ENCODE measurements around the gene OTOGL.

Gene OTOGL

DNA sequence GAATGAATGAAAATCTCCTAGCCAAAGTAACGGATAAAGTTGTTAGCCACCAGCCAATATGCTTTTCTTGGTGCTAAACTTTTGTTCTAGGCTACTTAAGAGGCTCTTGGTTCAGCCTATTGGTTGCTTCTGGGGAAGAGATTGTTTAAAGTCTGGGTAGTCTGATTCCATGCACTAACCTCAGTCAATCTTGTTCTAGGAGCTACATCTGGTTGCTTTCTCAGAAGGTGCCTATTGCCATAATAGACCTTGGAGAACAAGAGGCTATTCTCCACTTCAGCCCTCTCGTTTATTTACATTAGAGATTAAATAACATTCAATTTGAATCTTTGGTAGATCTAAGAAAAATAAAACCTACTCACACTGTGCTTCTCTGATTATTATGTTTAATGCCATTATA, 40.8 kb upstream of the OTOGL start:
- TF ChIP-seq POLR2A (IDR thresholded peaks at IDR 0.05; ENCODE audit: extremely low read depth, insufficient read length) = no peak
- TF ChIP-seq, protein P1, sequence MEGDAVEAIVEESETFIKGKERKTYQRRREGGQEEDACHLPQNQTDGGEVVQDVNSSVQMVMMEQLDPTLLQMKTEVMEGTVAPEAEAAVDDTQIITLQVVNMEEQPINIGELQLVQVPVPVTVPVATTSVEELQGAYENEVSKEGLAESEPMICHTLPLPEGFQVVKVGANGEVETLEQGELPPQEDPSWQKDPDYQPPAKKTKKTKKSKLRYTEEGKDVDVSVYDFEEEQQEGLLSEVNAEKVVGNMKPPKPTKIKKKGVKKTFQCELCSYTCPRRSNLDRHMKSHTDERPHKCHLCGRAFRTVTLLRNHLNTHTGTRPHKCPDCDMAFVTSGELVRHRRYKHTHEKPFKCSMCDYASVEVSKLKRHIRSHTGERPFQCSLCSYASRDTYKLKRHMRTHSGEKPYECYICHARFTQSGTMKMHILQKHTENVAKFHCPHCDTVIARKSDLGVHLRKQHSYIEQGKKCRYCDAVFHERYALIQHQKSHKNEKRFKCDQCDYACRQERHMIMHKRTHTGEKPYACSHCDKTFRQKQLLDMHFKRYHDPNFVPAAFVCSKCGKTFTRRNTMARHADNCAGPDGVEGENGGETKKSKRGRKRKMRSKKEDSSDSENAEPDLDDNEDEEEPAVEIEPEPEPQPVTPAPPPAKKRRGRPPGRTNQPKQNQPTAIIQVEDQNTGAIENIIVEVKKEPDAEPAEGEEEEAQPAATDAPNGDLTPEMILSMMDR (IDR thresholded peaks at IDR 0.05; ENCODE audit: low read depth, low read length) = no peak
- TF ChIP-seq MYC (IDR thresholded peaks at IDR 0.05; ENCODE audit: low read depth, low read length) = no peak
- TF ChIP-seq, protein P2, sequence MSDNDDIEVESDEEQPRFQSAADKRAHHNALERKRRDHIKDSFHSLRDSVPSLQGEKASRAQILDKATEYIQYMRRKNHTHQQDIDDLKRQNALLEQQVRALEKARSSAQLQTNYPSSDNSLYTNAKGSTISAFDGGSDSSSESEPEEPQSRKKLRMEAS (IDR thresholded peaks at IDR 0.05; ENCODE audit: low read depth, low read length) = no peak

DNA sequence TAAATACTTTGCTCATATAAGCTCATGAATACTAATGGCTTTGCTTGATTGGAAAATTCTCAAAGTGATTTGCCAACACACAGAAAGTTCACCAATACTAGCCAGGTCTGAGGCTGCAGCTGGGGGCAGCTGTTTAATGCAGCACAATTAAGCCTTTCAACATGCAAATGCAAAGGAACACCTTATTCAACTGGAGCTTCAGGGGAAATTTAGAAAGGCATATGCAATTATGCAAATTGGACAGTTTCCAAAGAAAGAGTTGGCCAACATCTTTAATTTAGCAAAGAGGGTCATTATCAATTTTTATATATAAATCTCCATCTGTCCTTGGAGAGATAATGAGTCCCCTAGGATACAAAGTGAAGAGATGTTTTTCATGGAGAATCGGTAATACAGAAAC, 40.2 kb upstream of the OTOGL start:
- no peak for DNase-seq (ENCODE audit: low read depth)
- H3K4me3 ChIP-seq (ENCODE audit: low read depth, low read length) = no peak overlapping the region
- TF ChIP-seq, protein P2 (IDR thresholded peaks at IDR 0.05; ENCODE audit: low read depth, low read length) = no peak
- TF ChIP-seq POLR2A (IDR thresholded peaks at IDR 0.05; ENCODE audit: extremely low read depth, insufficient read length) (no peak), MYC (IDR thresholded peaks at IDR 0.05; ENCODE audit: low read depth, low read length) (no peak)
- TF ChIP-seq, protein P1 (IDR thresholded peaks at IDR 0.05; ENCODE audit: low read depth, low read length) = no peak

More for the DNA sequence above, 40.8 kb upstream of the OTOGL start:
- DNase-seq (ENCODE audit: low read depth) = no peak
- no peak overlapping the region for H3K4me3 ChIP-seq (ENCODE audit: low read depth, low read length)

DNA sequence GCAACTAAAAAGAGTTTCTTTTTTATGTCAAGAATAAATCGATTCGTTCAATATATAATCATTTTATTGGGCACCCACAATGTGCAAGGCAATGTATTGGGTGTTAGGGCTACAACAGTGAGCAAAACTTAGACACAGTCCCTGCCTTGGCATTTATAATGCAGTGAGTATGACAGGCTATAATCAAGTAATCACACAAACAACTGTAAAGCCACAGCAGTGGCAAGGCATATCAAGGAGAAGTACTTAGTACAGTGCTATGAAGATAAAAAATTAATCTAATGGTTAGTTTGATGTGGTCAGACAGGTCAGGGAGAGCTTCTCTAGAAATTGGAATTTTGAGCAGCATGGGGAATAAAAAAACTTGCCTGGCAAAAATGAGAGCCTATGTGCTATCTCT, 39.5 kb upstream of the OTOGL start:
- TF ChIP-seq MYC (IDR thresholded peaks at IDR 0.05; ENCODE audit: low read depth, low read length) (no peak), POLR2A (IDR thresholded peaks at IDR 0.05; ENCODE audit: extremely low read depth, insufficient read length) (no peak)
- TF ChIP-seq, protein P2 (IDR thresholded peaks at IDR 0.05; ENCODE audit: low read depth, low read length) = no peak
- TF ChIP-seq, protein P1 (IDR thresholded peaks at IDR 0.05; ENCODE audit: low read depth, low read length) = no peak
- DNase-seq (ENCODE audit: low read depth) = no peak
- no peak overlapping the region for H3K4me3 ChIP-seq (ENCODE audit: low read depth, low read length)

DNA sequence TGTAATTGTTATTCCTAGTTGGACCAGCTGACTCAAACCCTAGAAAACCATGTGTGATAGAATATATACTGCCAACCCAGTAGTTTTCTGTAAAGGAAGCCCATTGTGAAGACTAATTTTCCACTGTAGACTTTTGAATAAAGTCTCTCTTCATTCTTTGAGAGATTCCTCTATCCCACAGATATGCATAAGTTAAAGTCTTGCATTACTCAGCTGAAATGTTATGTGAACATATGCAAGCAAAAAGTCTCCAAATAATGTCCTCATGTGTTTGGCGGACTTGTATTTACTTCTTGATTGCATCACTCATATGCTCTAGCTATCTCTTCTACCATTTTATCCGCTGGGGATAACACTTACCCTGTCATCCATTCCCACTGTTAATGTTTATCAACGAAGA, 35.1 kb upstream of the OTOGL start:
- DNase-seq (ENCODE audit: low read depth) = no peak
- TF ChIP-seq, protein P1 (IDR thresholded peaks at IDR 0.05; ENCODE audit: low read depth, low read length) = no peak
- TF ChIP-seq, protein P2 (IDR thresholded peaks at IDR 0.05; ENCODE audit: low read depth, low read length) = no peak
- no peak for TF ChIP-seq MYC (IDR thresholded peaks at IDR 0.05; ENCODE audit: low read depth, low read length)
- no peak for TF ChIP-seq POLR2A (IDR thresholded peaks at IDR 0.05; ENCODE audit: extremely low read depth, insufficient read length)

DNA sequence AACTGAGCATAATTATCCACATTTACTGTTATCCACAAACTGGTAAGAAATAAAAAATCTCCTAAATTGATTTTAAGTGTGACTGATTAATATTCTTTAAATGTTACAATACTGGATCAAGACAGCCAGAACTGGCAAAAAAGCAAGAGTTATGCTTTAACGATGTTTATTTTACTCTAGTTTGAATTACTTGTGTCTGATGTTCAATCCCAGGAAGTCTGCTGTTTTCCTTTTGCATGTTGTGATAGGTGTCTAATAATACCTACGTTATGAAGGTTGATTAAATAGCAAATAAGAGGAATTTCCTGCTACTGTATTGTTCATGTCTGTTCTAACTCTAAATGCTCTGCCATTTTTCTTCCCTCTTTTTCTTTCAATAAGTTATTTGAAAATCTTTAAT, 34.4 kb upstream of the OTOGL start:
- no peak for DNase-seq (ENCODE audit: low read depth)
- TF ChIP-seq MYC (IDR thresholded peaks at IDR 0.05; ENCODE audit: low read depth, low read length) = no peak
- TF ChIP-seq, protein P1 (IDR thresholded peaks at IDR 0.05; ENCODE audit: low read depth, low read length) = no peak
- TF ChIP-seq POLR2A (IDR thresholded peaks at IDR 0.05; ENCODE audit: extremely low read depth, insufficient read length) = no peak
- TF ChIP-seq, protein P2 (IDR thresholded peaks at IDR 0.05; ENCODE audit: low read depth, low read length) = no peak
- no peak overlapping the region for H3K4me3 ChIP-seq (ENCODE audit: low read depth, low read length)

More for the DNA sequence above, 35.1 kb upstream of the OTOGL start:
- no peak overlapping the region for H3K4me3 ChIP-seq (ENCODE audit: low read depth, low read length)
